Esophagus squamous epithelium (tissue), 5 donors: ENCODE data around the gene ANO2. TPM values are rescaled to one million over a fixed set of nuclear protein-coding genes. Genes with fewer than 3 reads are reported as not detected.

Experiments used
- DNase-seq: peaks from one replicate; lab custom pipeline; 2025; lab: John Stamatoyannopoulos, UW
- H3K27ac ChIP-seq, 4 donors: fragments of 200-600 bp; sonication (generic); one replicate each; pipeline ENCODE4 v1.5.1; 2016 to 2019; ENCODE audit warnings: mild to moderate bottlenecking in 1 of 4
- H3K27me3 ChIP-seq, 4 donors: fragments of 200-600 bp; sonication (generic); 1 replicate in 3 of 4; 2 replicates in 1 of 4; pipeline versions ENCODE4 v1.5.1 to v1.6.0; 2017 to 2021; ENCODE audit warnings: antibody characterized with exemption in 1 of 4
- H3K36me3 ChIP-seq, 3 donors: fragments of 200-600 bp; sonication (generic); one replicate each; pipeline ENCODE4 v1.5.1; 2016 to 2019
- H3K4me1 ChIP-seq, 3 donors: fragments of 200-600 bp; sonication (generic); one replicate each; pipeline ENCODE4 v1.5.1; 2017 to 2019
- H3K4me3 ChIP-seq, 4 donors: fragments of 200-600 bp; sonication (generic); 1 replicate in 3 of 4; 2 replicates in 1 of 4; pipeline ENCODE4 v1.5.1; 2016 to 2019; ENCODE audit warnings: mild to moderate bottlenecking in 2 of 4, moderate library complexity in 1 of 4
- H3K9me3 ChIP-seq, 3 donors: fragments of 200-600 bp; sonication (generic); one replicate each; pipeline ENCODE4 v1.5.1; 2016 to 2019
- CTCF ChIP-seq, 6 experiments: fragments of 450-650 bp in 4 of 6; fragments of 200-600 bp in 2 of 6; sonication (generic) in 2 of 6; IDR thresholded peaks; one replicate each; pipeline ENCODE4 v1.5.1; 2016 to 2019; ENCODE audit warnings: antibody characterized with exemption in 6 of 6, mild to moderate bottlenecking in 4 of 6, moderate library complexity in 4 of 6
- POLR2A ChIP-seq, 4 donors: fragments of 450-650 bp; IDR thresholded peaks; one replicate each; pipeline ENCODE4 v1.6.1; 2017; ENCODE audit warnings: antibody characterized with exemption in 4 of 4, mild to moderate bottlenecking in 4 of 4, moderate library complexity in 3 of 4
- WGBS, 2 donors: methylation state at CpG; one replicate each; pipeline ENCODE4 v1.1.5; 2018; 5-methylcytosine and 5-hydroxymethylcytosine counted together
- intact Hi-C: fragments of 100-400 bp; cut with DNase I; formaldehyde crosslinking; loops from one replicate; pipeline ENCODE4 v1.15.0; 2022
- total RNA-seq, 4 donors: library from RNA; depleted of rRNA; stranded (reverse); fragments of >200 nt; gene quantifications; one replicate each; pipeline ENCODE4 v1.1.0, GENCODE V29; 2016
- donor health status: DM: yes; HTN: yes; CAD: no.

Gene ANO2
- total RNA-seq, 4 donors from 2014 or later, result 0.49 to 11.8 (median 3.1) TPM

GRCh38 chr12:5923043-5923605, 21.9 kb downstream of the ANO2 start:
- H3K27me3 ChIP-seq, result peaks cover 0 to 37% (median 0%) of the 10 kb centered on the region in 4 donors
- H3K27ac ChIP-seq, result no peak overlapping the region
- no peak for DNase-seq
- no peaks in the 10 kb centered on the region for H3K4me1 ChIP-seq
- WGBS, 2 donors, result 59 to 61% methylated on average over 13 to 14 of the region's 14 CpGs
- TF ChIP-seq CTCF (IDR thresholded peaks at IDR 0.05) (no peak), POLR2A (IDR thresholded peaks at IDR 0.05) (no peak)
- no peaks in the 10 kb centered on the region for H3K9me3 ChIP-seq
- H3K36me3 ChIP-seq, result no peaks in the 10 kb centered on the region
- H3K4me3 ChIP-seq, result no peak overlapping the region
- intact Hi-C loops, result no loop called here

- intact Hi-C loops, result no loop called here
- Histone ChIP-seq H3K27me3 (peaks cover 0 to 30% (median 0%) of the 10 kb centered on the region in 4 donors), H3K27ac (no peak overlapping the region), H3K4me3 (no peak overlapping the region), H3K36me3 (no peaks in the 10 kb centered on the region), H3K9me3 (no peaks in the 10 kb centered on the region), H3K4me1 (no peaks in the 10 kb centered on the region)
- DNase-seq, result no peak
- WGBS, 2 donors, result 28 to 47% methylated on average over 3 to 7 of the region's 15 CpGs
- no peak for TF ChIP-seq POLR2A (IDR thresholded peaks at IDR 0.05)
Measured at GRCh38 chr12:5921966-5922899, 22.8 kb downstream of the ANO2 start.

- Histone ChIP-seq H3K4me3 (no peak overlapping the region), H3K36me3 (no peaks in the 10 kb centered on the region), H3K27ac (no peak overlapping the region), H3K9me3 (no peaks in the 10 kb centered on the region), H3K4me1 (no peaks in the 10 kb centered on the region), H3K27me3 (peaks cover 0 to 21% (median 0%) of the 10 kb centered on the region in 4 donors)
- WGBS, 2 donors, result 89 to 90% methylated on average over 15 to 18 of the region's 25 CpGs
- intact Hi-C loops, result no loop called here
- no peak for DNase-seq
- TF ChIP-seq CTCF (IDR thresholded peaks at IDR 0.05) (no peak), POLR2A (IDR thresholded peaks at IDR 0.05) (no peak)
Measured at GRCh38 chr12:5921027-5921909, 23.8 kb downstream of the ANO2 start.

GRCh38 chr12:5916785-5917290, 28.2 kb downstream of the ANO2 start:
- Histone ChIP-seq H3K27me3 (peaks cover 0 to 17% (median 0%) of the 10 kb centered on the region in 4 donors), H3K36me3 (no peaks in the 10 kb centered on the region), H3K4me1 (no peaks in the 10 kb centered on the region), H3K4me3 (no peak overlapping the region), H3K27ac (no peak overlapping the region), H3K9me3 (no peaks in the 10 kb centered on the region)
- intact Hi-C loops, result no loop called here
- no peak for DNase-seq
- 75 to 80% methylated on average over 9 of the region's 9 CpGs for WGBS, 2 donors
- no peak for TF ChIP-seq POLR2A (IDR thresholded peaks at IDR 0.05)
- no peak for TF ChIP-seq CTCF (IDR thresholded peaks at IDR 0.05)

- Histone ChIP-seq H3K4me1 (no peaks in the 10 kb centered on the region), H3K4me3 (no peak overlapping the region), H3K27me3 (peaks cover 0 to 28% (median 0%) of the 10 kb centered on the region in 4 donors), H3K9me3 (no peaks in the 10 kb centered on the region), H3K27ac (no peak overlapping the region), H3K36me3 (no peaks in the 10 kb centered on the region)
- TF ChIP-seq CTCF (IDR thresholded peaks at IDR 0.05) (no peak), POLR2A (IDR thresholded peaks at IDR 0.05) (no peak)
- DNase-seq, result no peak
- intact Hi-C loops, result no loop called here
- 88 to 91% methylated on average over 4 of the region's 4 CpGs for WGBS, 2 donors
Measured at GRCh38 chr12:5915511-5915910, 29.5 kb downstream of the ANO2 start.
